ENCODE measurements around the gene GNA14. TPM values are rescaled to one million over a fixed set of nuclear protein-coding genes. Genes with fewer than 3 reads are reported as not detected.

GNA14 gene
- total RNA-seq, result 0.49 and 0.51 TPM in 2 replicates

GRCh38 chr9:77648234-77649108 is at the start of gene GNA14:
Gene GNA14, minus strand, starts transcription at chr9:77648322. Its CDS starts 529 bp downstream, at chr9:77647793.

Data from mesangial cell (primary cell).